ENCODE results near the gene NKX6-2.

GRCh38 chr10:132808383-132809231 lies 22.7 kb upstream of the NKX6-2 start:
- TF ChIP-seq EZH2 (IDR thresholded peaks at IDR 0.05; ENCODE audit: insufficient read depth, poor library complexity, severe bottlenecking) (no peak), EZH2phosphoT487 (IDR thresholded peaks at IDR 0.05; ENCODE audit: insufficient read depth, low read depth) (no peak)

All from GM23248 (cell line).